ENCODE results near the gene TUBA3C. TPM values are rescaled to one million over a fixed set of nuclear protein-coding genes. Genes with fewer than 3 reads are reported as not detected.

The TUBA3C gene
- total RNA-seq, 1 experiment from 2014 or later, result not detected

DNA sequence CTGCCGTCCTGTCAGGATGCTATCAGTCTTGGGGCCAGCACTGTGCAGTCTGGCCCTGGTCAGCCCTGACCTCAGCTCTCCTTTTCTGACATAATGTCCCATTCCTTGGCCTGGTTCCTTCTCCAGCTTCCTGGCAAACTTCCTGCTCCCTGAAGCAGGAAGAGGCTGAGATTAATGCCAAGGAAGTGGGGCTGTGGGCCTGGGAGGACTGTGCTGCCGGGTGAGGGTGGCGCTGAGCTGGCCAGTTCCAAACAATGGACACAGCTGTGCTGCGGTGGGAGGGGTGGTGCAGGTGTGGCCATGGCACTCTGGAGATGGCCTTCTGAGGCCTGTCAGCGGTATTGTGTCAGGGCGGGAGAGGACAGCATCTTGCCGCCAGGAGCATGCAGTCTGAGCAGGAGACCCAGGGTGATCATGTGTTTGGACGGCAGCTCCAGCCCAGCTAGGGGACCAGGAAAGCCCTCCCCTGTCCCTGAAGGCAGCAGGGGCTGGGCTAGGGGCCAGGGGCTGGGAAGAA, 30.9 kb downstream of the TUBA3C start:
- no peak overlapping the region for H3K27ac ChIP-seq (ENCODE audit: insufficient read length, low read depth, low read length)
- no peak overlapping the region for H3K4ac ChIP-seq (ENCODE audit: low read depth, low read length)
- Mint-ChIP-seq H3K27me3 (ENCODE audit: low read depth) (peaks cover 3% of the 10 kb centered on the region; the same call in 1 of the 2 replicates), H3K4me1 (no peaks in the 10 kb centered on the region), H3K36me3 (ENCODE audit: insufficient read depth in 1 of 3, low read depth in 3 of 3) (peaks cover 4 to 23% (median 20%) of the 10 kb centered on the region in 3 experiments; a peak in 6 of 7 replicates), H3K9me3 (peaks cover 91 to 98% of the 10 kb centered on the region in 2 experiments), H3K27ac (no peak overlapping the region), H3K4me3 (no peak overlapping the region)
- H3K9me3 ChIP-seq (ENCODE audit: control insufficient read depth, low read depth, low read length), result peaks cover 95% of the 10 kb centered on the region
- H3K4me2 ChIP-seq (ENCODE audit: insufficient read depth, insufficient read length, low read length), result no peak overlapping the region
- no peak overlapping the region for H3K18ac ChIP-seq (ENCODE audit: insufficient read length, low read depth, low read length)
- H2BK12ac ChIP-seq (ENCODE audit: insufficient read length, low read depth, low read length), result no peak overlapping the region
- no peak overlapping the region for H2BK15ac ChIP-seq (ENCODE audit: low read depth, low read length)
- no peak overlapping the region for H4K8ac ChIP-seq (replicated peaks; ENCODE audit: insufficient read length, low read depth, low read length)
- no peak overlapping the region for H4K91ac ChIP-seq (ENCODE audit: insufficient read length, low read depth, low read length)
- no peak overlapping the region for H4K5ac ChIP-seq (ENCODE audit: insufficient read length, low read depth, low read length)
- no peak overlapping the region for H2AK5ac ChIP-seq (ENCODE audit: insufficient read length, low read length)
- H2BK120ac ChIP-seq (ENCODE audit: low read depth, low read length, poor library complexity, severe bottlenecking), result no peak overlapping the region
- no peak overlapping the region for H3K9ac ChIP-seq (ENCODE audit: extremely low read depth, insufficient read length, low read length)
- H3K79me2 ChIP-seq (ENCODE audit: insufficient read depth, low read length), result no peaks in the 10 kb centered on the region
- H3K56ac ChIP-seq (ENCODE audit: insufficient read length, low read depth, low read length), result no peak overlapping the region
- no peak overlapping the region for H2BK20ac ChIP-seq (ENCODE audit: low read depth, low read length, poor library complexity, severe bottlenecking)
- no peak for TF ChIP-seq CTCF (conservative IDR thresholded peaks at IDR 0.05)
- no peaks in the 10 kb centered on the region for H3K79me1 ChIP-seq (ENCODE audit: insufficient read depth, low read depth, low read length, poor library complexity, severe bottlenecking)
- H3K23me2 ChIP-seq (ENCODE audit: insufficient read length, low read depth, low read length, poor library complexity, severe bottlenecking), result no peaks in the 10 kb centered on the region
- no CpG with 5 or more reads among the region's 8 CpGs for WGBS (ENCODE audit: extremely low coverage, insufficient read length, low lambda C conversion rate)
- DNase-seq, result no peak
- no peak overlapping the region for H3K23ac ChIP-seq (ENCODE audit: insufficient read length, low read depth, low read length)
- no peak overlapping the region for H2AFZ ChIP-seq (ENCODE audit: low read length)
- H2BK5ac ChIP-seq (ENCODE audit: insufficient read length, low read length), result no peak overlapping the region
- H3K27me3 ChIP-seq (ENCODE audit: insufficient read depth, low read length), result no peaks in the 10 kb centered on the region
- H3T11ph ChIP-seq (ENCODE audit: low read length), result no peak overlapping the region
- no peaks in the 10 kb centered on the region for H3K4me1 ChIP-seq (ENCODE audit: insufficient read depth, low read length)
- no peaks in the 10 kb centered on the region for H4K20me1 ChIP-seq (ENCODE audit: control insufficient read depth, insufficient read depth, insufficient read length)
- no peak overlapping the region for H3K14ac ChIP-seq (ENCODE audit: insufficient read depth, low read length)
